ENCODE measurements around the gene COL18A1.

COL18A1 gene

DNA sequence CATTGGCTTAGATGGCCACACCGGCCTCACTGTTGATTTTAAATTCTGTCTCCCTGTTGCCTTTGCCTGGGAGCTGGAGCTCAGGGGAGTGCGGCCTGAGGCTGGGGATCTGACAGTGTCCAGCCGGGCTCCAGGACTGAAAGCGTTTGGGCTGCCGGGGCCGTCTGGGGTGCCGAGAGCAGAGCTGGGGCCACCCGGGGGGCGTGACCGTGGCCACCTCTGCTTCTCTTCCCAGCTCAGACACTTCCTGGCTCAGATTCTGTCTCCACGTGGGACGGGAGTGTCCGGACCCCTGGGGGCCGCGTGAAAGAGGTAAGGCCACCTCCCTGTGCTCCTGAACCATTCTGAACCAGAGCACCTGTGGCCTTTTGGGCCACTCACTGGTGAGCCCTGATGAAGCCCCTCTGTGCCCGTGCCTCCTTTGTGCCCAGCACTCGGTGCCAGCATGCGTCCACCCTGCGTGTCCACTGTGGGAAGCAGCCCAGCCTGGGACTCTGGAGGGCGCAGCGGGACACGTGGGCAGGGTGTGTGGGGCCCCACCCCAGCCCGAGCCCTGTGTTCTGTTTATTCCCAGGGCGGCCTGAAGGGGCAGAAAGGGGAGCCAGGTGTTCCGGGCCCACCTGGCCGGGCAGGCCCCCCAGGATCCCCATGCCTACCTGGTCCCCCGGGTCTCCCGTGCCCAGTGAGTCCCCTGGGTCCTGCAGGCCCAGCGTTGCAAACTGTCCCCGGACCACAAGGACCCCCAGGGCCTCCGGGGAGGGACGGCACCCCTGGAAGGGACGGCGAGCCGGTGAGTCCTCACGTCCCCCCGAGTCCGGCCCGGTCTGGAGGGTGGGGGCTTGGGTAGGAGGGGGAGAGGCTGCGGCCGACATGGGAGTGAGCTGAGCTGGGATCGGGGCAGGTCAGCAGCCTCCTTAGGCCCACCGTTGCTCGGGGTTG is 72.5 kb downstream of the COL18A1 start:
- TF ChIP-seq, protein P1, sequence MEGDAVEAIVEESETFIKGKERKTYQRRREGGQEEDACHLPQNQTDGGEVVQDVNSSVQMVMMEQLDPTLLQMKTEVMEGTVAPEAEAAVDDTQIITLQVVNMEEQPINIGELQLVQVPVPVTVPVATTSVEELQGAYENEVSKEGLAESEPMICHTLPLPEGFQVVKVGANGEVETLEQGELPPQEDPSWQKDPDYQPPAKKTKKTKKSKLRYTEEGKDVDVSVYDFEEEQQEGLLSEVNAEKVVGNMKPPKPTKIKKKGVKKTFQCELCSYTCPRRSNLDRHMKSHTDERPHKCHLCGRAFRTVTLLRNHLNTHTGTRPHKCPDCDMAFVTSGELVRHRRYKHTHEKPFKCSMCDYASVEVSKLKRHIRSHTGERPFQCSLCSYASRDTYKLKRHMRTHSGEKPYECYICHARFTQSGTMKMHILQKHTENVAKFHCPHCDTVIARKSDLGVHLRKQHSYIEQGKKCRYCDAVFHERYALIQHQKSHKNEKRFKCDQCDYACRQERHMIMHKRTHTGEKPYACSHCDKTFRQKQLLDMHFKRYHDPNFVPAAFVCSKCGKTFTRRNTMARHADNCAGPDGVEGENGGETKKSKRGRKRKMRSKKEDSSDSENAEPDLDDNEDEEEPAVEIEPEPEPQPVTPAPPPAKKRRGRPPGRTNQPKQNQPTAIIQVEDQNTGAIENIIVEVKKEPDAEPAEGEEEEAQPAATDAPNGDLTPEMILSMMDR (IDR thresholded peaks at IDR 0.05; ENCODE audit: borderline replicate concordance, insufficient read depth, low read depth, low read length) = no peak
- H3K4me3 ChIP-seq (ENCODE audit: low read depth, low read length) = no peak overlapping the region

DNA sequence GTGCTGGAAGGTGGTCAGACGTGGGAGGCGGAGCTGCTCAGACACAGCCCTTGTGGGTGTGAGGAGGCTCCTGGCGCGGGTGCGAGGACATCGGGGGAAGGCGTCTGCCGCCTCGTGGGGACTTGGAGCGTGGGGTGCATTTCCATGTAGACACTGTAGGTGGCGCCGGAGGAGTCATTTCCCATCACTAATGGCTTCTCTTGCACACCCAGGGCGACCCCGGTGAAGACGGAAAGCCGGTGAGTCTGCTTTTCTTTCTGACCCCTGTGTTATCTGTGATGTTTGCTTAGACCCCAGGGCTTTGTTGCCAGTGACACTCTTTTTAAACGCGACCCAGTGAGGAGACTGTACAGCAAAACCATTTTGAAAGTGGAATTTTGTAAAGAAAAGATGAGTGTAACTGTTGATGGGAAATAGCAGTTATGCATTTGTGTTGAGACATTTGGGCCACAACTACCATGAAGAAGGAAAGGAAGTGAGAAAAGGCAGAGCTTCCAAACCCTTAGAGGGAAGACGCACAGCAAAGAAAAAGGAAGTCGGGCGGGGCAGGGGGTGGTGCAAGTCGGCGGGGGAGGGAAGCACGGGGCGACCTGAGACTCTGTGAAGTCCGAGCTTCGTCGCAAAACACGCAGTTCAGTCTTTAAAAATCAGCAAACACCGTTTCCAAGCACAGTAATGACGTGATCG is 73.3 kb downstream of the COL18A1 start:
- TF ChIP-seq, protein P1 (IDR thresholded peaks at IDR 0.05; ENCODE audit: borderline replicate concordance, insufficient read depth, low read depth, low read length) = peak; percentile 87
- no peak overlapping the region for H3K4me3 ChIP-seq (ENCODE audit: low read depth, low read length)

DNA sequence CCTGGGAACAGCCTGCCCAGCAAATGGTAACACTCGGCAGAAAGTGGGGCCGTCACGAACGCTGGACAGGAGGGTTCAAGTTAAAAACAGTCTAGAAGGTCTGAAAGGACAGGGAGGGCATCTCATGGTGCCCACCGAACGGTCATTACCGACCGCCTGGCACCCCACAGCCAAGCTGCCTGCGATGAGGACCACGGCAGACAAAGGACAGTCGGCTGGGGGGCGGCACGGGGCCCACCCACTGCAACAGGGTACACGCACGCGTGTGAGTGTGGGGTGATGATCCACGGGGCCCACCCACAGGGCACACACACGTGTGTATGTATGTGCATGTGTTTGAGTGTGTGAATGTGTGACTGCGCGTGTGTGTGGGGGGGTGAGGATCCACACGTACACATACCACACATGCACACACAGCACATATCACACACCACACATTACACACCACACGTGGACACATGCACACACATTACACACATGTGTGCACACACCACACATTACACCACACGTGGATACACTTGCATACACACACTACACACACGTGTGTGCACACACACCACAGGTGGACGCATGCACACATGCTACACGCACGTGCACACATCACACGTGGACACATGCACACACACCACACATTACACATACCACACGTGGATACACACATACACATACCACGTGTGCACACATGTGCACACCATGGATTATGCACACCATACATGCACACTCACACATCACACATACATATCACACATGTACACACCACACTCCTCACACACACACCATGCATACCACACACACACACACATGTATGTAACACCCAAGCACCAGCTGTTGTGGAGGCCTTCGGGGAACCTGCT is 74.1 kb downstream of the COL18A1 start:
- no peak overlapping the region for H3K4me3 ChIP-seq (ENCODE audit: low read depth, low read length)
- TF ChIP-seq, protein P1 (IDR thresholded peaks at IDR 0.05; ENCODE audit: borderline replicate concordance, insufficient read depth, low read depth, low read length) = no peak

DNA sequence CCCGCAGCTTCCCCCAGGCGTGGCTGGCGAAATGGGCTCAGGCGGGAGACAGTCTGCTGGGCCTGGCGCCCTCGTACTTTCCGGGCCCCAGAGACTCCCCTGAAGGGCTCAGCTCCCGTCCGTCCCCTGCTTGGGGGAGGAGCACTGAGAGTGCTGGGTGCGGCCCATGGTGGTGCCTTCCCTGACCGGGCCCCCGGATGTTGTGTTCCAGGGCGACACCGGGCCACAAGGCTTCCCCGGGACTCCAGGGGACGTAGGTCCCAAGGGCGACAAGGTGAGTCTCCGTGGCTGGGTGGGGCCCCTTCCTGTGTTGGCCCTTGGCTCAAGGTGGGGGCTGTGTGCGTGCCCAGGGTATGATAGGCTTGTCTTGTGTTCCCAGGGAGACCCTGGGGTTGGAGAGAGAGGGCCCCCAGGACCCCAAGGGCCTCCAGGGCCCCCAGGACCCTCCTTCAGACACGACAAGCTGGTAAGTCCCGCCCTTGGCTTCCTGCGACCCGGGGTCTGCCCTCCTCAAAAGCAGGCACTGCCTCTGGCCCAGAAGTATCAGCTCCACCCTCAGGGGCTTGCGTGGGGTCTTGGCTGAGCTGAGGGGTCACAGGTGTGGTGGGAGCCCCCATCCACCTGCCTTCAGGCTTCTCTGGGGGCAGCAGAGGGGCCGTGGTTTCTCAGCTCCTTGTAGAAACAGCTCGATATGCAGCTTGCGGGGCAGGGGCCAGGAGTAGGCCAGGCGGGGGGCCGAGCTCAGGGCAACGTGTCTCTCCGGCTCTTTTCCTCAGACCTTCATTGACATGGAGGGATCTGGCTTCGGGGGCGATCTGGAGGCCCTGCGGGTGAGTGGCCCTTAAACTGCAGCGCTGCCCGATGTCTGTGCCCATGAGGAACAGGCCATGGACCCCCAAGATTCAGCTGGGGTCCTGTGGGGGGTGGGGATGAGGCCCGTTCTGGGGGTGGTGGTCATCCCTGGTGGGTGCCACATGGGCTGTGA is 75.0 kb downstream of the COL18A1 start:
- TF ChIP-seq, protein P1 (IDR thresholded peaks at IDR 0.05; ENCODE audit: borderline replicate concordance, insufficient read depth, low read depth, low read length) = no peak

DNA sequence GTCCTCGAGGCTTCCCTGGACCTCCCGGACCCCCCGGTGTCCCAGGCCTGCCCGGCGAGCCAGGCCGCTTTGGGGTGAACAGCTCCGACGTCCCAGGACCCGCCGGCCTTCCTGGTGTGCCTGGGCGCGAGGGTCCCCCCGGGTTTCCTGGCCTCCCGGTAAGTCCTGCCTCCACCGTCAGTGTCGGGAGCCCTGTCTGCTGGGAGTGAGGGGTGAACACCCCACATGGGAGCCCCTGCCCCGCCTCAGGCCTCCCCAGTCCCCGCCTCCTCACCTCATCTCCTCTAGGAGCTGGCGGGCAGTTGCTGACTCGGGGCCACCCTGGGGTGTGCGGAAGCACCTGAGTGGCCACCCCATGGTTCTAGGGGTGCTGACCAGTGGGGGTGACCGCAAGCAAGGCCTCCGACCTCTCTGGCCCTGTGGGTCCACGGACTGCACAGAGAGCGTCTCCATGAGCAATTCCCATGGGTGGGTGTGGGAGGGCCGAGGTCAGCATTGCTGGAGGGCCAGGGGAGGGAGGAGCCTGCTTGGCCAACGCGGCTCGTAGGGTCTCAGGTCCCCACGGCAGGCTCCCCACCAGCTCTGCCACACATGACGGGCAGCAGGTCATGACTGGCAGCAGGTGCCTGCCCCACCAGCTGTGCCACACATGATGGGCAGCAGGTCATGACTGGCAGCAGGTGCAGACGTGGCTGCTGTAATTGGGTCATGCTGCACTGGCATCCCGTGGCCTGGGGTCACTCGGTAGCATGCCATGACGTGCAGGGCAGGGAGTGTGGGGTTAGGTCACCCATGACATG is 75.9 kb downstream of the COL18A1 start:
- no peak overlapping the region for H3K4me3 ChIP-seq (ENCODE audit: low read depth, low read length)
- TF ChIP-seq, protein P1 (IDR thresholded peaks at IDR 0.05; ENCODE audit: borderline replicate concordance, insufficient read depth, low read depth, low read length) = no peak

More for the DNA sequence above, 75.0 kb downstream of the COL18A1 start:
- H3K4me3 ChIP-seq (ENCODE audit: low read depth, low read length) = no peak overlapping the region
